HG02943 (cell line): Measurements from ENCODE around the gene BPIFA3.

Experiments
- ATAC-seq: cut with Tn5 transposase; IDR thresholded peaks from one replicate; pipeline ENCODE4 v1.9.1; 2021; ENCODE audit warnings: mild to moderate bottlenecking, low read depth, moderate library complexity; ENCODE audit not compliant: unreplicated experiment

BPIFA3 gene

GRCh38 chr20:33259371-33259770, 42.2 kb downstream of the BPIFA3 start:
- ATAC-seq = no peak

- no peak for ATAC-seq
These were observed 44.3 kb downstream of the BPIFA3 start for GRCh38 chr20:33261465-33261864.

- no peak for ATAC-seq
These were observed 45.5 kb downstream of the BPIFA3 start for GRCh38 chr20:33262658-33263065.

- ATAC-seq = no peak
These were observed 46.6 kb downstream of the BPIFA3 start for GRCh38 chr20:33263784-33264183.

GRCh38 chr20:33267701-33268100, 50.5 kb downstream of the BPIFA3 start:
- no peak for ATAC-seq

GRCh38 chr20:33272155-33272873, 55.2 kb downstream of the BPIFA3 start:
- no peak for ATAC-seq

- no peak for ATAC-seq
These were observed 56.1 kb downstream of the BPIFA3 start for GRCh38 chr20:33273117-33273851.

GRCh38 chr20:33275215-33275614, 58.1 kb downstream of the BPIFA3 start:
- ATAC-seq = no peak

GRCh38 chr20:33275871-33276270, 58.7 kb downstream of the BPIFA3 start:
- no peak for ATAC-seq

GRCh38 chr20:33276303-33277113, 59.4 kb downstream of the BPIFA3 start:
- no peak for ATAC-seq
